Activated naive CD4-positive, alpha-beta T cell treated with anti-CD3 and anti-CD28 coated beads, Interleukin-2, amount 10 ng/mL, durations not matched to agents 7 days and 5 days (primary cell): Measurements from ENCODE around the gene IGSF9B.

Experiments
- CTCF ChIA-PET: fragments of 350-600 bp; sonication (Branson Sonifier 250); formaldehyde crosslinking; loops from one replicate; lab custom pipeline; 2021; ENCODE audit warnings: antibody characterized with exemption; lab: Charles Lee
- DNase-seq: peaks from one replicate; pipeline ENCODE4 v3.0.0-alpha.2; 2020
- H3K27ac Mint-ChIP-seq: one replicate; pipeline ENCODE4 v1.8.0; 2021; ENCODE audit warnings: mild to moderate bottlenecking, moderate library complexity, mixed read lengths
- H3K27me3 Mint-ChIP-seq: one replicate; pipeline ENCODE4 v1.8.0; 2021; ENCODE audit warnings: mild to moderate bottlenecking, mixed read lengths
- H3K36me3 Mint-ChIP-seq: one replicate; pipeline ENCODE4 v1.8.0; 2021; ENCODE audit warnings: mixed read lengths
- H3K4me1 Mint-ChIP-seq: one replicate; pipeline ENCODE4 v1.8.0; 2021; ENCODE audit warnings: mixed read lengths
- H3K4me3 Mint-ChIP-seq: one replicate; pipeline ENCODE4 v1.8.0; 2021; ENCODE audit warnings: mild to moderate bottlenecking, moderate library complexity, mixed read lengths
- H3K9me3 Mint-ChIP-seq: one replicate; pipeline ENCODE4 v1.8.0; 2021; ENCODE audit warnings: mixed read lengths

The IGSF9B gene

GRCh38 chr11:133921026-133921425 lies 35.7 kb downstream of the IGSF9B start:
- Mint-ChIP-seq H3K27ac (peak overlapping the region; percentile 74), H3K36me3 (peaks cover 45% of the 10 kb centered on the region), H3K4me1 (peaks cover 26% of the 10 kb centered on the region), H3K27me3 (no peaks in the 10 kb centered on the region), H3K9me3 (no peaks in the 10 kb centered on the region), H3K4me3 (no peak overlapping the region)
- CTCF ChIA-PET: interaction anchor here (1.9 kb wide), 1 partner anchor 178 kb away, joined by 5 read pairs; no protein-coding TSS in a partner anchor
- DNase-seq: no peak

- Mint-ChIP-seq H3K9me3 (no peaks in the 10 kb centered on the region), H3K27ac (peak overlapping the region; percentile 33), H3K36me3 (peaks cover 43% of the 10 kb centered on the region), H3K27me3 (no peaks in the 10 kb centered on the region), H3K4me1 (peaks cover 26% of the 10 kb centered on the region), H3K4me3 (no peak overlapping the region)
- CTCF ChIA-PET: no interaction called here
- DNase-seq: no peak
These were observed 36.4 kb downstream of the IGSF9B start for GRCh38 chr11:133920109-133920990.

- peak; percentile 39 for DNase-seq
- CTCF ChIA-PET: interaction anchor here (0.6 to 1.4 kb wide), 3 partner anchors 9 to 216 kb away, joined by 3 read pairs; no protein-coding TSS in a partner anchor
- H3K27ac Mint-ChIP-seq: peak overlapping the region; percentile 33
These were observed 37.2 kb downstream of the IGSF9B start for GRCh38 chr11:133919330-133920108.

GRCh38 chr11:133918608-133919260 lies 38.0 kb downstream of the IGSF9B start:
- no peaks in the 10 kb centered on the region for H3K27me3 Mint-ChIP-seq
- DNase-seq: peak; percentile 40
- CTCF ChIA-PET: interaction anchor here (0.6 to 1.4 kb wide), 3 partner anchors 10 to 217 kb away, joined by 3 read pairs; no protein-coding TSS in a partner anchor
- H3K4me1 Mint-ChIP-seq: peaks cover 23% of the 10 kb centered on the region
- peak overlapping the region; percentile 77 for H3K27ac Mint-ChIP-seq
- no peaks in the 10 kb centered on the region for H3K9me3 Mint-ChIP-seq
- peak overlapping the region; percentile 57 for H3K4me3 Mint-ChIP-seq
- H3K36me3 Mint-ChIP-seq: peaks cover 36% of the 10 kb centered on the region

More at GRCh38 chr11:133919330-133920108, 37.2 kb downstream of the IGSF9B start:
- peaks cover 26% of the 10 kb centered on the region for H3K4me1 Mint-ChIP-seq
- H3K36me3 Mint-ChIP-seq: peaks cover 39% of the 10 kb centered on the region
- no peaks in the 10 kb centered on the region for H3K9me3 Mint-ChIP-seq
- H3K27me3 Mint-ChIP-seq: no peaks in the 10 kb centered on the region
- H3K4me3 Mint-ChIP-seq: peak overlapping the region; percentile 57

- Mint-ChIP-seq H3K27ac (peak overlapping the region; percentile 28), H3K9me3 (no peaks in the 10 kb centered on the region), H3K27me3 (no peaks in the 10 kb centered on the region), H3K36me3 (peaks cover 39% of the 10 kb centered on the region), H3K4me1 (peaks cover 23% of the 10 kb centered on the region), H3K4me3 (peak overlapping the region; percentile 38)
- no peak for DNase-seq
- CTCF ChIA-PET: interaction anchor here (0.8 to 1.4 kb wide), 2 partner anchors 9 to 10 kb away, joined by 3 read pairs; no protein-coding TSS in a partner anchor
These were observed 38.7 kb downstream of the IGSF9B start for GRCh38 chr11:133917921-133918607.

GRCh38 chr11:133916784-133917440 lies 39.9 kb downstream of the IGSF9B start:
- CTCF ChIA-PET: no interaction called here

GRCh38 chr11:133913761-133914160 lies 43.0 kb downstream of the IGSF9B start:
- CTCF ChIA-PET: interaction anchor here (1.1 kb wide), 1 partner anchor 14 kb away, joined by 4 read pairs; no protein-coding TSS in a partner anchor
- Mint-ChIP-seq H3K4me1 (peaks cover 10% of the 10 kb centered on the region), H3K9me3 (no peaks in the 10 kb centered on the region), H3K27me3 (no peaks in the 10 kb centered on the region), H3K27ac (no peak overlapping the region), H3K4me3 (no peak overlapping the region), H3K36me3 (peaks cover 73% of the 10 kb centered on the region)
- no peak for DNase-seq

More at GRCh38 chr11:133916784-133917440, 39.9 kb downstream of the IGSF9B start:
- DNase-seq: no peak
- Mint-ChIP-seq H3K4me3 (no peak overlapping the region), H3K9me3 (no peaks in the 10 kb centered on the region), H3K27me3 (no peaks in the 10 kb centered on the region), H3K4me1 (peaks cover 23% of the 10 kb centered on the region), H3K27ac (peak overlapping the region; percentile 65), H3K36me3 (peaks cover 50% of the 10 kb centered on the region)

GRCh38 chr11:133911171-133911570 lies 45.6 kb downstream of the IGSF9B start:
- no peak overlapping the region for H3K27ac Mint-ChIP-seq
- CTCF ChIA-PET: no interaction called here
- H3K4me3 Mint-ChIP-seq: no peak overlapping the region
- H3K27me3 Mint-ChIP-seq: no peaks in the 10 kb centered on the region
- DNase-seq: no peak
- H3K36me3 Mint-ChIP-seq: peaks cover 81% of the 10 kb centered on the region
- H3K9me3 Mint-ChIP-seq: no peaks in the 10 kb centered on the region
- H3K4me1 Mint-ChIP-seq: no peaks in the 10 kb centered on the region

GRCh38 chr11:133910101-133910500 lies 46.7 kb downstream of the IGSF9B start:
- H3K4me1 Mint-ChIP-seq: no peaks in the 10 kb centered on the region
- no peaks in the 10 kb centered on the region for H3K27me3 Mint-ChIP-seq
- H3K9me3 Mint-ChIP-seq: no peaks in the 10 kb centered on the region
- H3K4me3 Mint-ChIP-seq: no peak overlapping the region
- no peak for DNase-seq
- CTCF ChIA-PET: no interaction called here
- H3K36me3 Mint-ChIP-seq: peaks cover 86% of the 10 kb centered on the region
- H3K27ac Mint-ChIP-seq: peak overlapping the region; percentile 66

- no peaks in the 10 kb centered on the region for H3K4me1 Mint-ChIP-seq
- H3K36me3 Mint-ChIP-seq: peaks cover 91% of the 10 kb centered on the region
- CTCF ChIA-PET: no interaction called here
- H3K4me3 Mint-ChIP-seq: no peak overlapping the region
- H3K27me3 Mint-ChIP-seq: no peaks in the 10 kb centered on the region
- H3K27ac Mint-ChIP-seq: no peak overlapping the region
- no peaks in the 10 kb centered on the region for H3K9me3 Mint-ChIP-seq
- no peak for DNase-seq
These were observed 47.9 kb downstream of the IGSF9B start for GRCh38 chr11:133908827-133909226.

- H3K27ac Mint-ChIP-seq: no peak overlapping the region
- H3K4me3 Mint-ChIP-seq: no peak overlapping the region
- H3K9me3 Mint-ChIP-seq: no peaks in the 10 kb centered on the region
- peaks cover 82% of the 10 kb centered on the region for H3K36me3 Mint-ChIP-seq
- CTCF ChIA-PET: no interaction called here
- H3K4me1 Mint-ChIP-seq: no peaks in the 10 kb centered on the region
- no peaks in the 10 kb centered on the region for H3K27me3 Mint-ChIP-seq
- no peak for DNase-seq
These were observed 48.9 kb downstream of the IGSF9B start for GRCh38 chr11:133907841-133908241.

- H3K36me3 Mint-ChIP-seq: peaks cover 76% of the 10 kb centered on the region
These were observed 49.6 kb downstream of the IGSF9B start for GRCh38 chr11:133907216-133907615.

GRCh38 chr11:133906746-133907145 lies 50.0 kb downstream of the IGSF9B start:
- no peaks in the 10 kb centered on the region for H3K27me3 Mint-ChIP-seq
- no peak overlapping the region for H3K27ac Mint-ChIP-seq
- H3K9me3 Mint-ChIP-seq: no peaks in the 10 kb centered on the region

More at GRCh38 chr11:133907216-133907615, 49.6 kb downstream of the IGSF9B start:
- CTCF ChIA-PET: no interaction called here
- Mint-ChIP-seq H3K27me3 (no peaks in the 10 kb centered on the region), H3K4me1 (no peaks in the 10 kb centered on the region), H3K4me3 (no peak overlapping the region), H3K9me3 (no peaks in the 10 kb centered on the region), H3K27ac (no peak overlapping the region)
- DNase-seq: no peak

More at GRCh38 chr11:133906746-133907145, 50.0 kb downstream of the IGSF9B start:
- Mint-ChIP-seq H3K4me3 (no peak overlapping the region), H3K36me3 (peaks cover 71% of the 10 kb centered on the region), H3K4me1 (no peaks in the 10 kb centered on the region)
- CTCF ChIA-PET: no interaction called here
- peak; percentile 10 for DNase-seq
